ENCODE data around the gene PLAGL2.

Gene PLAGL2

DNA sequence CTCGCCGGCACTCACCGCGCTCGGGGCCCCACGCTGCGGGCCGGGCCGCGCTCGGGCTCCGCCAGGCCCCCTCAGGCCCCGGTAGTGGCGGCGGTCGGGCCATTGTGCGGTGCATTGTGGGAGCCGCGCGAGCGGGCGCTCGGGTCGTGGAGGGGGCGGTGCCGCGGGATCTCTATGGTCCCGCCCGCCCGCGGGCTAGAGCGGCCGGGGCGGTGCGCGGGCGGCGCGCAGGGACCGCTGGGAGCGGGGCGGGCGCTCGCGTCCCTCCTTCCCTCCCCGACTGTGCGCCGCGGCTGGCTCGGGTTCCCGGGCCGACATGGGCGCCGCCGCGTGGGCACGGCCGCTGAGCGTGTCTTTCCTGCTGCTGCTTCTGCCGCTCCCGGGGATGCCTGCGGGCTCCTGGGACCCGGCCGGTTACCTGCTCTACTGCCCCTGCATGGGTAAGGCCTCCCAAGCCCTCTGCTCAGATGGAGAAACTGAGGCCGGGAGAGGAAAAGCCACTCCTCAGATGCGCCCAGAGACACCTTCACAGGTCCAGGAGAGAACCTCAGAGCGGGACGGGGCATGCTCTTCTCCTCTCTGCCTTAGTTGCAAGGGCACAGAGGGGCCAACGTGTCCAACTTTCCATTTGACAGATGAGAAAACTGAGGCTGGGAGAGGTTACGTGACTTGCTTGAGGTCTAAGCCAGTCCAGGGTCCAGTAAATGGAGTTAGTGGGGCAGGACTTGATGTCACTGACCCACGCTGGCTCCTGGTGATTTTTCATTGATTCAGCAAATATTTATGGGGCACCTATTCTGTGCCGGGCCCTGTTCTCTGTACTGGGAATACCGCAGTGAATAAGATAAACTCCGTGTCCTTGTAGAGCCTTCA is at the start of gene PLAGL2, which contains the start of gene POFUT1:
Gene PLAGL2, minus strand, starts transcription at position 118 of the 873 bp plus-strand sequence. CDS start 5,565 bp downstream, outside the sequence.
Gene POFUT1, plus strand, starts transcription at position 255 of the 873 bp plus-strand sequence. Its CDS starts 62 bp downstream, at position 317.
- Histone ChIP-seq H3K27ac (peak within 1 kb of the TSS; percentile 63), H3K4me2 (ENCODE audit: low read length) (peak within 1 kb of the TSS; percentile 97), H2AFZ (peak within 1 kb of the TSS; percentile 87), H3K36me3 (ENCODE audit: control insufficient read depth, insufficient read depth, low read length) (no peaks in the 10 kb centered on the region), H3K9ac (peak within 1 kb of the TSS; percentile 92), H3K27me3 (ENCODE audit: control insufficient read depth, insufficient read depth, low read length) (no peaks in the 10 kb centered on the region), H3K9me3 (ENCODE audit: control insufficient read depth, low read length) (no peaks in the 10 kb centered on the region), H3K4me3 (ENCODE audit: low read depth, low read length) (peak within 1 kb of the TSS; percentile 91), H3K4me1 (peaks cover 15% of the 10 kb centered on the region), H3K79me2 (peaks cover 29% of the 10 kb centered on the region)
- TF ChIP-seq, protein P1, sequence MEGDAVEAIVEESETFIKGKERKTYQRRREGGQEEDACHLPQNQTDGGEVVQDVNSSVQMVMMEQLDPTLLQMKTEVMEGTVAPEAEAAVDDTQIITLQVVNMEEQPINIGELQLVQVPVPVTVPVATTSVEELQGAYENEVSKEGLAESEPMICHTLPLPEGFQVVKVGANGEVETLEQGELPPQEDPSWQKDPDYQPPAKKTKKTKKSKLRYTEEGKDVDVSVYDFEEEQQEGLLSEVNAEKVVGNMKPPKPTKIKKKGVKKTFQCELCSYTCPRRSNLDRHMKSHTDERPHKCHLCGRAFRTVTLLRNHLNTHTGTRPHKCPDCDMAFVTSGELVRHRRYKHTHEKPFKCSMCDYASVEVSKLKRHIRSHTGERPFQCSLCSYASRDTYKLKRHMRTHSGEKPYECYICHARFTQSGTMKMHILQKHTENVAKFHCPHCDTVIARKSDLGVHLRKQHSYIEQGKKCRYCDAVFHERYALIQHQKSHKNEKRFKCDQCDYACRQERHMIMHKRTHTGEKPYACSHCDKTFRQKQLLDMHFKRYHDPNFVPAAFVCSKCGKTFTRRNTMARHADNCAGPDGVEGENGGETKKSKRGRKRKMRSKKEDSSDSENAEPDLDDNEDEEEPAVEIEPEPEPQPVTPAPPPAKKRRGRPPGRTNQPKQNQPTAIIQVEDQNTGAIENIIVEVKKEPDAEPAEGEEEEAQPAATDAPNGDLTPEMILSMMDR (IDR thresholded peaks at IDR 0.05) = peak; percentile 28

DNA sequence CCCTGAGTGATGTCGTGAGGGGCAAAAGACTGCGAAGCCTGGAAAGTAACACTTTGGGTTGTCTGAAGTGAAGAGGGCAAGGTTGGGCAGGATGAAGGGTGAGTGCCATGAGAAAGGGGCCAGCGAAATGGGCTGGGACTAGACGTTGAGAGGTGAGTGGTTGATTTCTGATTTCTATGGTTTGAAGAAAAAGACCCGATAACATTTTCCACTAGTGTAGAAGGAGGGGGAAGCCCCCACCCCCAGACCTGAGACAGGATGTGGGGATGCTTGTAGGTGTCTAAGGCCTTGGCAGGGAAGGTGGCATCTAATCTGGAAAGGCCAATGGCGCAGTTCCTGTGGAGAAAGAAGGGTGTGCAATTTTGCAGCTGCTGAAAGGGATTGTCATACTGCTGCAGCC is 44.6 kb upstream of the PLAGL2 start:
- no peaks in the 10 kb centered on the region for H3K79me2 ChIP-seq
- no peaks in the 10 kb centered on the region for H3K27me3 ChIP-seq (ENCODE audit: control insufficient read depth, insufficient read depth, low read length)
- no peak overlapping the region for H3K27ac ChIP-seq
- no peak overlapping the region for H2AFZ ChIP-seq
- no peaks in the 10 kb centered on the region for H3K36me3 ChIP-seq (ENCODE audit: control insufficient read depth, insufficient read depth, low read length)
- no peak overlapping the region for H3K4me3 ChIP-seq (ENCODE audit: low read depth, low read length)
- no peak overlapping the region for H3K4me2 ChIP-seq (ENCODE audit: low read length)
- H3K9ac ChIP-seq = no peak overlapping the region
- H3K9me3 ChIP-seq (ENCODE audit: control insufficient read depth, low read length) = no peaks in the 10 kb centered on the region
- TF ChIP-seq, protein P1 (IDR thresholded peaks at IDR 0.05) = no peak
- no peaks in the 10 kb centered on the region for H3K4me1 ChIP-seq

- Histone ChIP-seq H3K27ac (no peak overlapping the region), H3K9me3 (ENCODE audit: control insufficient read depth, low read length) (no peaks in the 10 kb centered on the region), H3K4me2 (ENCODE audit: low read length) (no peak overlapping the region), H3K79me2 (no peaks in the 10 kb centered on the region), H3K36me3 (ENCODE audit: control insufficient read depth, insufficient read depth, low read length) (no peaks in the 10 kb centered on the region), H3K4me3 (ENCODE audit: low read depth, low read length) (no peak overlapping the region), H3K27me3 (ENCODE audit: control insufficient read depth, insufficient read depth, low read length) (no peaks in the 10 kb centered on the region), H2AFZ (no peak overlapping the region), H3K9ac (no peak overlapping the region), H3K4me1 (no peaks in the 10 kb centered on the region)
- TF ChIP-seq, protein P1 (IDR thresholded peaks at IDR 0.05) = no peak
These were observed 43.9 kb upstream of the PLAGL2 start for GRCh38 chr20:32251470-32251869.

DNA sequence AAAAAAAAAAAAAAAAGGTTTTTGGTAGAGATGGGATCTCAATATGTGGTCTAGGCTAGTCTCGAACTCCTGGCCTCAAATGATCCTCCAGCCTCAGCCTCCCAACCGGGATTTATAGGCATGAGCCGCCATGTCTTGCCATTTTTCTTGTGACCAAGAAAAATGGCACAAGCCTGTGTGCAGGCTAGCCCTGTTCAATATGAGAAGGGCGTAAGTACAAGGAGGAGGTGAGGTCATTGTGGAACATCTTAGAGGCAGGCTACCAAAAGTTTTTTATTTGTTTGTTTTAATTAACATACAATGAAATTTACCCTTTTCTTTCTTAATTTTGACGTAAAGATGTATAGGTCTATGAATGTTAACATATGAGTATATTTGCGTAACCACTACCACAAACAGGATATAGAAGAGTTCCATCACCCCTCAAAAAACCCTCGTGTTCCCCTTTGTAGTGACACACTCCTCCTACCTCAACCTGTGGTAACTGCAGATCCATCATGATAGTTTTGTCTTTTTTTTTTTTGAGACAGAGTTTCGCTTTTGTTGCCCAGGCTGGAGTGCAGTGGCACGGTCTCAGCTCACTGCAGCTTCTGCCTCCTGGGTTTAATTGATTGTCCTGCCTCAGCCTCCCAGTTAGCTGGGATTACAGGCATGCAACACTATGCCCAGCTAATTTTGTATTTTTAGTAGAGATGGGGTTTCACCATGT is 41.6 kb upstream of the PLAGL2 start:
- no peak overlapping the region for H3K9ac ChIP-seq
- H3K4me3 ChIP-seq (ENCODE audit: low read depth, low read length) = no peak overlapping the region
- no peaks in the 10 kb centered on the region for H3K79me2 ChIP-seq
- no peak overlapping the region for H3K4me2 ChIP-seq (ENCODE audit: low read length)
- H3K27ac ChIP-seq = no peak overlapping the region
- no peaks in the 10 kb centered on the region for H3K36me3 ChIP-seq (ENCODE audit: control insufficient read depth, insufficient read depth, low read length)
- no peaks in the 10 kb centered on the region for H3K27me3 ChIP-seq (ENCODE audit: control insufficient read depth, insufficient read depth, low read length)
- TF ChIP-seq, protein P1 (IDR thresholded peaks at IDR 0.05) = no peak
- no peak overlapping the region for H2AFZ ChIP-seq
- H3K9me3 ChIP-seq (ENCODE audit: control insufficient read depth, low read length) = no peaks in the 10 kb centered on the region
- no peaks in the 10 kb centered on the region for H3K4me1 ChIP-seq

Measured in parathyroid adenoma (tissue), 2 donors.